Smooth muscle cell (in vitro differentiated cells): ENCODE results near the gene TEX261. TPM values are rescaled to one million over a fixed set of nuclear protein-coding genes. Genes with fewer than 3 reads are reported as not detected.

Experiments
- DNase-seq: peaks from one replicate; lab custom pipeline; 2025; ENCODE audit not compliant: unreplicated experiment; lab: John Stamatoyannopoulos, UW
- H2AFZ ChIP-seq: fragments of 200-600 bp; sonication (generic); 2 replicates; pipeline ENCODE4 v1.6.0; 2016; ENCODE audit warnings: antibody characterized with exemption, low read depth, mild to moderate bottlenecking
- H3F3A ChIP-seq: fragments of 200-600 bp; sonication (generic); 2 replicates; pipeline ENCODE4 v1.6.0; 2017; ENCODE audit warnings: antibody characterized with exemption, low read depth
- H3K27ac ChIP-seq: fragments of 200-600 bp; sonication (generic); 2 replicates; pipeline ENCODE4 v1.5.1; 2016; ENCODE audit warnings: low read depth, mild to moderate bottlenecking
- H3K27me3 ChIP-seq: fragments of 200-600 bp; sonication (generic); 2 replicates; pipeline ENCODE4 v1.6.1; 2016; ENCODE audit warnings: low read depth, mild to moderate bottlenecking
- H3K36me3 ChIP-seq: fragments of 200-600 bp; sonication (generic); 2 replicates; pipeline ENCODE4 v1.5.1; 2016; ENCODE audit warnings: low read depth
- H3K4me1 ChIP-seq: fragments of 200-600 bp; sonication (generic); 2 replicates; pipeline ENCODE4 v1.5.1; 2016; ENCODE audit warnings: low read depth
- H3K4me2 ChIP-seq: fragments of 200-600 bp; sonication (generic); 2 replicates; pipeline ENCODE4 v1.6.0; 2016; ENCODE audit warnings: mild to moderate bottlenecking
- H3K4me3 ChIP-seq: fragments of 200-600 bp; sonication (generic); 2 replicates; pipeline ENCODE4 v1.5.1; 2016; ENCODE audit warnings: mild to moderate bottlenecking
- H3K79me2 ChIP-seq: fragments of 200-600 bp; sonication (generic); 2 replicates; pipeline ENCODE4 v1.6.0; 2016; ENCODE audit warnings: low read depth, mild to moderate bottlenecking
- H3K9ac ChIP-seq: fragments of 200-600 bp; sonication (generic); 2 replicates; pipeline ENCODE4 v1.6.0; 2016; ENCODE audit warnings: low read depth
- H3K9me3 ChIP-seq: fragments of 200-600 bp; sonication (generic); replicated peaks from 2 replicates; pipeline ENCODE4 v1.5.1; 2016; ENCODE audit warnings: low read depth
- H4K20me1 ChIP-seq: fragments of 200-600 bp; sonication (generic); 2 replicates; pipeline ENCODE4 v1.6.0; 2016; ENCODE audit warnings: low read depth
- WGBS: methylation state at CpG from one replicate; pipeline ENCODE4 v1.1.7; 2016; ENCODE audit warnings: low lambda C conversion rate; 5-methylcytosine and 5-hydroxymethylcytosine counted together
- polyA plus RNA-seq: library from polyadenylated mRNA; unstranded; fragments of >200 nt; fragmentation: Nextera tagmentation; extraction: Ambion mirVana; gene quantifications from 2 replicates; pipeline ENCODE4 v1.2.1, GENCODE V29; 2016
- total RNA-seq: library from RNA; depleted of rRNA; stranded (reverse); fragments of >200 nt; gene quantifications from 2 replicates; pipeline ENCODE4 v1.2.3, GENCODE V29; 2014
- TF ChIP-seq, protein P1 (sequence below): fragments of 200-600 bp; sonication (generic); IDR thresholded peaks from 2 replicates; pipeline ENCODE4 v1.5.1; 2017; ENCODE audit warnings: borderline replicate concordance, mild to moderate bottlenecking, antibody characterized with exemption; ENCODE audit not compliant: insufficient read depth, poor library complexity, severe bottlenecking

Gene TEX261
- total and polyA plus RNA-seq, 2 experiments from 2014 or later: 29.3 to 35.2 TPM

DNA sequence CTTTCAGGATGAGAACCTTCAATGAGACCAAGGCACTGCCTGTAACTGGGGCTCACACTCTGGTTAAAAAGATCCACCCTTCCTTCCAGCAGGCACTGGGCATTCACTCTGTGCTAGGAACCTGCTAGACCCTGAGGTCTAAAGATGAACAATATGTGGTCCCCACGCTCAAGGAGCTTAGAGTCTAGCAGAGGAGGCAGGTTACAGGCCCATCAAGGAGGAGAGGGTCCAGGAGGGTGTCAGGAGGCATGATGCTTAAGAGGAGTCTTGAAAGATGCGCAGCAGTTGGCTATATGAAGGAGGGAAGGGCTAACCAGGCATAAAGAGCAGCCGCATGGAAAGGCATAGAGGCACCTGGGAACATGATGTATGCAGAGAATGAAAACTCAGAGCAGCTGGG, 11.7 kb downstream of the TEX261 start:
- no peak overlapping the region for H3K4me2 ChIP-seq
- TF ChIP-seq, protein P1, sequence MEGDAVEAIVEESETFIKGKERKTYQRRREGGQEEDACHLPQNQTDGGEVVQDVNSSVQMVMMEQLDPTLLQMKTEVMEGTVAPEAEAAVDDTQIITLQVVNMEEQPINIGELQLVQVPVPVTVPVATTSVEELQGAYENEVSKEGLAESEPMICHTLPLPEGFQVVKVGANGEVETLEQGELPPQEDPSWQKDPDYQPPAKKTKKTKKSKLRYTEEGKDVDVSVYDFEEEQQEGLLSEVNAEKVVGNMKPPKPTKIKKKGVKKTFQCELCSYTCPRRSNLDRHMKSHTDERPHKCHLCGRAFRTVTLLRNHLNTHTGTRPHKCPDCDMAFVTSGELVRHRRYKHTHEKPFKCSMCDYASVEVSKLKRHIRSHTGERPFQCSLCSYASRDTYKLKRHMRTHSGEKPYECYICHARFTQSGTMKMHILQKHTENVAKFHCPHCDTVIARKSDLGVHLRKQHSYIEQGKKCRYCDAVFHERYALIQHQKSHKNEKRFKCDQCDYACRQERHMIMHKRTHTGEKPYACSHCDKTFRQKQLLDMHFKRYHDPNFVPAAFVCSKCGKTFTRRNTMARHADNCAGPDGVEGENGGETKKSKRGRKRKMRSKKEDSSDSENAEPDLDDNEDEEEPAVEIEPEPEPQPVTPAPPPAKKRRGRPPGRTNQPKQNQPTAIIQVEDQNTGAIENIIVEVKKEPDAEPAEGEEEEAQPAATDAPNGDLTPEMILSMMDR: no peak

DNA sequence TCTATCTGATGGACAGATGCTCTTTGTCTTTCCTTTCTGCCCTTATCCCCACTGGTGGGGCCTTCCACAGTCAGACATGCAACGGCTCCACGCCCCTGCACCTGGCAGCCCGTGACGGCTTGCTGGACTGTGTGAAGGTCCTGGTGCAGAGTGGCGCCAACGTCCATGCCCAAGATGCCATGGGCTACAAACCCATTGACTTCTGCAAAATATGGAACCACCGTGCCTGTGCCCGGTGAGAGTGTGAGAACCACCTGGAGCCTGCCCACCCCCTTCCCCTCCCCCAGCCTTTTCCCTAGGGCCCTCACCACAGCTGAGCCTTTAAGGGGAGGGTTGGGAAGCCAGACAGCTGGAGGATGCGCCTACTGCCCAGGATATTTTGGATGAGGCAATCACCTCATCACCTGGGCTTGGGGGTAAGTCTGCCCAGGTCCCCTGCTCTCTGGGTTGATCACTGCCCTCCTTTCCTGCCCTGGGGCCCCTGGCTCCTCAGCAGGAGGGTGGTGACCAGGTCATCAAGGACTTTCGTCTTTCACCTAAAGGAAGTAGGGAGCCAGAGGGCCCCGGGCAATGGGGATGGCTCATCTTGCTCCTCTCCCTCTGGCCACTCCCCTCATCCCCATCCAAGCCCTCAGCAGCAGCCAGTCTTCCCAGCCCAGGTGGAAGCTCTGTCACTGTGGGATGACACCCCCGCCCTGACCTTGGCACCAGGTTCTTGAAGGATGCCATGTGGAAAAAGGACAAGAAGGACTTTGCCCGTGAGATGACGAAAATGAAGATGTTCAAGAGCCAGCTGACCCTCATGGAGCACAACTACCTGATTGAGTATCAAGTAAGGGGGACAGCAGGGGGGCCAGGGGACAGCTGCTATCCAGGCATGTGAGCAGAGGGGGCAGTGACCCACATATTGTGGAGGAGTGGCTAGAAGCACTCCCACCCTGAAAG, 12.5 kb downstream of the TEX261 start:
- Histone ChIP-seq H3K27me3 (no peaks in the 10 kb centered on the region), H3K27ac (no peak overlapping the region), H2AFZ (no peak overlapping the region), H3F3A (no peaks in the 10 kb centered on the region), H3K9me3 (no peaks in the 10 kb centered on the region), H4K20me1 (peaks cover 23% of the 10 kb centered on the region), H3K36me3 (no peaks in the 10 kb centered on the region), H3K79me2 (no peaks in the 10 kb centered on the region), H3K4me1 (peaks cover 10% of the 10 kb centered on the region), H3K9ac (no peak overlapping the region), H3K4me2 (no peak overlapping the region), H3K4me3 (no peak overlapping the region)
- 98% methylated on average over 14 of the region's 14 CpGs for WGBS
- DNase-seq: no peak
- TF ChIP-seq, protein P1: no peak

More for the DNA sequence above, 11.7 kb downstream of the TEX261 start:
- Histone ChIP-seq H2AFZ (no peak overlapping the region), H3K27me3 (no peaks in the 10 kb centered on the region), H3F3A (no peaks in the 10 kb centered on the region), H3K27ac (no peak overlapping the region), H3K79me2 (no peaks in the 10 kb centered on the region), H3K4me3 (no peak overlapping the region), H3K4me1 (peaks cover 5% of the 10 kb centered on the region), H3K9ac (no peak overlapping the region), H4K20me1 (peaks cover 23% of the 10 kb centered on the region), H3K36me3 (no peaks in the 10 kb centered on the region), H3K9me3 (no peaks in the 10 kb centered on the region)
- 98% methylated on average over 3 of the region's 3 CpGs for WGBS
- DNase-seq: no peak

DNA sequence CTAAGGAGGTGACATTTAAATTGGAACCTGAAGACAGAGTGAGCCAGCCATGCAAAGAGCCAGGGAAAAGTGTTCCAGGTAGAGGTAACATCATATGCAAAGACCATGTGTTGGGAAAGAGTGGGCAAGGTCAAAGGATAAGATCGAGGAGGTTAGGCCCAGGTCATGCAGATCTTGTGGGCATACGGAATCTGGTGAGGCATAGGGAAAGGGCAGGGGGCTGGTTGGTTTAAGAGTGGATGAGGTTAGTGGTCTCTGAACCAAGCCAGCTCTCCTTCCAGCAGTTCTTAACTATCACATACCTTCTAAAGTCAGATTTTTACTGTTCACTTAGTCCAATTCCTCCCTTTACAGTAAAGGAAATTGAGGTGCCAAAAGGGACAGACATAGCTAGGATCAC, 13.3 kb downstream of the TEX261 start:
- H3K4me1 ChIP-seq: peaks cover 14% of the 10 kb centered on the region
- no peak overlapping the region for H3K4me2 ChIP-seq
- no peaks in the 10 kb centered on the region for H3K36me3 ChIP-seq
- H3K9me3 ChIP-seq: no peaks in the 10 kb centered on the region
- no peaks in the 10 kb centered on the region for H3K27me3 ChIP-seq
- no peak overlapping the region for H3K9ac ChIP-seq
- H2AFZ ChIP-seq: no peak overlapping the region
- no peak overlapping the region for H3K27ac ChIP-seq
- no peaks in the 10 kb centered on the region for H3K79me2 ChIP-seq
- DNase-seq: no peak
- no peaks in the 10 kb centered on the region for H3F3A ChIP-seq
- WGBS: 98% methylated on average over 2 of the region's 2 CpGs
- H4K20me1 ChIP-seq: peaks cover 23% of the 10 kb centered on the region
- no peak overlapping the region for H3K4me3 ChIP-seq
- TF ChIP-seq, protein P1: no peak
